Hematopoietic multipotent progenitor cell treated with erythropoietin and hydrocortisone succinate and interleukin-3 and kit ligand, for 15 days (in vitro differentiated cells): ENCODE data around the gene CDK9.
"Not testable (repeated sequence)": the region's sequence is repeated elsewhere in the genome, so short reads cannot be mapped to it uniquely, and the experiment has no call there.

Experiments
- DNase-seq: peaks from one replicate; pipeline ENCODE4 v3.0.0-alpha.2; 2015; ENCODE audit warnings: low spot score

The CDK9 gene

DNA sequence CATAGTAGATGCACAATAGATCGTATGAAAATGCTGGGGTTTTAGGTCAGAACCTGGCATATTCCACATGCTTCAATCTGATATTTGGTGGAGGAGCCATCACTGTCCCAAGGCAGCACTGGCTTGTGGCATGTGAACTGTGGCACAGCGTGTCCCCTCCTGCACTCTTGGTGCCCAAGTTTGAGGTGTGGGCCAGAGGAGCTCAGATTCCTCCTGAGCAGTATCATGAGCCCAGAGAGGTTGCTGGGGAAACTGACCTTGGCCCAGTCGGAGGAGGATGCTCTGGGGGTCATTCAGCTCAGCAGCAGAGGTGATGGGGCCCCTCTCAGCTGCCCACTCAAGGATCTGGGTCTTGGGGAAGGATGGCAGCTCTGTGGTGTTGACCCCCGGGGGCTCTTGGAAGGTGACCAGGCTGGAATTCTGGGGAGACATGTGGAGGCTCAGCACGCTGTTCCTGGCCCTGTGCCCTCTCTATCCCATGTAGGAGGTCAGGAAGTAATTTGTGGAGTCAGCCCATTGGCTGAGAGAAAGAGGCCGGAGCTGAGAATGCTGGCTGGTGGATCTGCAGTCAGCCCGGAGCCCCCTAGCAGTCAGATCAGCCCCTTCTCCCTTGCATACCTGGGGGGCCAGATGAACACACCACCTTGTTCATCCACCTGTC lies 40.5 kb downstream of the CDK9 start:
- no peak for DNase-seq

DNA sequence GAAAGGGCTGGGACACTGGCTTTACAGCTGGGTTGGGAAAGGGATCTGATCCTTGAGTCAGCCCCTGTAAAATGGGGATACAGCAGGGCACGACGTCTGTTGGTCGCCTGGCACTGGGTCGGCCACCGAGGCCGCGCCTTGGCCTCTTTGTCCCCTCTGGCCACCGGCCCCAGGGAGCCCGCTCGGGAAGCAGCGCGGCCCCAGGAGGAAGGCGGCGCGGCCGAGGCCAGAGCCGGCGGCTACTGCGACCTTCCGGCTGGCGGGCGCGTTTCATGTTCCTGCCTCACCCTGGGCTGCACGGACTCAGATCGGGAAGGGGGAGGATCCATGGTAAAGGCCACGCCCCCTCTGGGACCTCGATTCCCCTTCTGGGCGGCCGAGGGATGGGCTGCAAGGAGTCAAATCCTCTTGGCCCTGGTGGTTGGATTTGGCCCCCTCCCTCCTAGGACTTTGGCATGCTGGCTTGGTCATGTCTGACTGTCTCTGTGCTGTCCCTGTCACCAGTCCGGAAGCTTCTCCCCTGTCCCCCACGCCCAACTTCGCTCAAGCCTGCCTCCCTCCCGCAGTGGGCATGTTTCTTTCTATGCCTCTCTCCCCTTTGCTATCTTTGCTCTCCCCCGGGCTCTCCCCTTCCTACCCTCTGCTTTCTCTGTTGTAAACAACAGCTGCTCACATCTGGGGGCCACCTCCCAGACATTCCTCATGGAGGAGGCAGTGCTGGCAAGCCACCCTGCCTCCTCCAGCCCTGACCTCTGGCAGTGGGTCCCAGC lies 42.6 kb downstream of the CDK9 start:
- no peak for DNase-seq

DNA sequence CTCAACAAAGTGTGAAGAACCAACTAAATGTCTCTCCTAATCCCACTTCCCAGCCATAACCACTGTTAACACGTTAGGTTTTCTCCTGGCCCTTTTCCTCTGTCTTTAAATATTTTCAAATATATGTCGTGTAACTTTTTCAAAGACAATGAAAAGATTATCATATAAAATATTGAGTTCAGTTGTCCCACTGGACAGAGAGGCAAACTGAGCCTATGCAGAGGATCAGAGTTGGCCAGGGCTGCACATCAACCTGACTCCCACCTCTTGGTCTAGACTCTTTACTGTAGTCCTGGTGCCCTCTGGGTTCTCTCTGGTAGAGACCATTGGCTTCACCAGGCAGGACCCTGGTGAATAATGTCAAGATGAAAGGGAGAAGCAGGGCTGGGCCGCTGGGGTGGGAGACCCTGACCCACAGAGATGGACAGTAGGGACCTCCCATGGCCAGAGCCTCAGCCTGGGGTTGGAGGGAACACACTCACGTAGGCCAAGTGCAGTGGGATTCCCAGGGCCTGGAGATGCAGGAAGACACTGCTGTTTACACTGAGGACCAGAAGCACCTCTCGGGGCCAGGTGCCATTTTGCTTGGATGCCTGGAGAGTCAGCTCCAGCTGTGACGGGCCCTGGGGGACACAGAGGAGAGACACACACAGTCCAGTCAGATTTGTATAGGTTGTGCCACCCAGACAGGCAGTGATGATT lies 43.5 kb downstream of the CDK9 start:
- no peak for DNase-seq

DNA sequence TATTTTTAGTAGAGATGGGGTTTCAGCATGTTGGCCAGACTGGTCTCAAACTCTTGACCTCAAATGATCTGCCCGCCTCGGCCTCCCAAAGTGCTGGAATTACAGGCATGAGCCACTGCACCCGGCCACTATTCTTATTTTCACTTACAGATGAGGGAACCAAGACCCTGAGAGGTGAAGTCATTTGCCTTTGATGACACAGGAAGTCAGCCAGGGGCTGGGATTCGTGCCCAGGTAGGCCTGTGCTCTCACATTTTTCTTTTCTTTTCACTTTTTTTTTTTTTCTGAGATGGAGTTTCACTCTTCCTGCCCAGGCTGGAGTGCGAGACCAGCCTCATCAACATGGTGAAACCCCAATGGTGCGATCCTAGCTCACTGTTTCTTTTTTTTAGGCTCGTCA lies 46.4 kb downstream of the CDK9 start:
- no peak for DNase-seq

DNA sequence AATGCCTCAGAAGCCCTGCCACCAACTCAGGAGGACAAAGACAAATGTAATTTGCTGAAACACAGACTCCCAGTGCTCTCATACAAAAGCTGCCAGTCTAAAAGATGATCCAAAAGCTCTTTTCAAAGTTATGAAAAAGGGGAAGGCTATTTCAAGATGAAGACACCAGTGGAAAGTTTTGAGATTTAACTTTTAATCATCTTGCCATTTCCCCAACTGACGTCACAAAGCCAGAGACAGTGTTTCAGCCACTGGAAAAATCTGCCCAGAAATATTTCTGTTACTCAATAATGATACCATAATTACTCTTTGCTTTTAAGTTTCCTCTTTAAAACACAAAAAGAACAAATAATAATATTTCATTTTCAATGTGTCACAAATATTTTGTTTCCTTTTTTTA lies 47.7 kb downstream of the CDK9 start:
- DNase-seq, result no peak

DNA sequence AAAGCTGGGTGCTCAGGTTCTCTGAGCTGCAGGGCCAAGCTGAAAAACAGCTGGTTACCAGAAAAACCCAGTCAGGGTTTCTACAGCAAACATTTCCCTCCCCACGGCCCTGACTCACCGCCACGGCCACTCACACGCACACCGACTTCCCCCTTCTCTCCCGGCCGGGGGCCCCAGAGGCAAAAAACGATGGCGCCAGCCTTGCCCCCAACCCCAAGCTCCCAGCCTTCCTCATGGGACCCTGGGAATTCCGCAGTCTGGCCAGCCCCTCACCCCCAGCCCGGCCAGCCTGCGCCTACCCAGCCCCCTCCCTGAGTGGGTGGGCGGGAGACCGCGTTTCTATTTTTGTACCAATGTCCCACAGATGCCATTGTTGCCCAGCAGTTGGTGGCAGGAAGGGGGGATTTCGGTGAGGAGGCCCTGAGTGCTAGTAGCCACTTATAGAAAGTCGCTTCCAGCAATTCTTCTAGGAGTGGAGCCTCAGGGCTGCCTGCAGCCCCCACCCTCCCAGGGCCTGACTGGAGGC lies 50.2 kb downstream of the CDK9 start:
- no peak for DNase-seq

DNA sequence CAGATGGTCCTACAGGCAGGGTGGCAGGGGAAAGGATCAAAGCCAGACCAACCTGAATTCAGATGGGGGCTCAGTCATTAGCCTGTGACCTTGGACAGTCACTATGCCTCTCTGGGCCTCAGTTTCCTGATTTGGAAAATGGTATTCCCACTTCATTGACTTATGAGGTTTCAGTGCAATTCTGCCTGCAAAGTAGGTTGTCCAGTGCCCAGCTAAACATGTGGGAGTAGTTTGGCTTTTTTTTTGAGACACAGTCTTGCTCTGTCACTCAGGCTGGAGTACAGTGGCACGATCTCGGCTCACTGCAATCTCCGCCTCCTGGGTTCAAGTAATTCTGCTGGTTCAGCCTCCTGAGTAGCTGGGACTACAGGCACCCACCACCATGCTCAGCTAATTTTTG lies 50.7 kb downstream of the CDK9 start:
- DNase-seq, result not testable (repeated sequence)

DNA sequence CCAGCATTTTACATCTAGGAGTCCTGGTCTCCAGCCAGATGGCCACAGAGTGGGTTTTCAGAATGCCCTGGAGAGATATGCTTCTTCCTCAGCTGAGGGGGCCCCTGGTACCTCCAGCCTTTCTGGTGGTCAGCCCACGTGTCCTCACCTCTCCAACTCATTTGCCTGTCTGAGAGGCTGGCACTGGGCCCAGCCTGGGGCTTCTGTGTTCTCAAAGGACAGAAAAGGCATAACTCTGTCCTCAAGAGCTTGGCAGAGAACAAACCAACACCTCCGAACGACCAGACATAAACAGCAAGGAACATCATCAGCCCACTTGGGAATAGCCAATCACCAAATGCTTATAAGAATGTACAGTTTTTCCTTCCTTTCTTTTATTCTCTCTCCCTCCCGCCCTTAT lies 51.5 kb downstream of the CDK9 start:
- DNase-seq, result no peak

DNA sequence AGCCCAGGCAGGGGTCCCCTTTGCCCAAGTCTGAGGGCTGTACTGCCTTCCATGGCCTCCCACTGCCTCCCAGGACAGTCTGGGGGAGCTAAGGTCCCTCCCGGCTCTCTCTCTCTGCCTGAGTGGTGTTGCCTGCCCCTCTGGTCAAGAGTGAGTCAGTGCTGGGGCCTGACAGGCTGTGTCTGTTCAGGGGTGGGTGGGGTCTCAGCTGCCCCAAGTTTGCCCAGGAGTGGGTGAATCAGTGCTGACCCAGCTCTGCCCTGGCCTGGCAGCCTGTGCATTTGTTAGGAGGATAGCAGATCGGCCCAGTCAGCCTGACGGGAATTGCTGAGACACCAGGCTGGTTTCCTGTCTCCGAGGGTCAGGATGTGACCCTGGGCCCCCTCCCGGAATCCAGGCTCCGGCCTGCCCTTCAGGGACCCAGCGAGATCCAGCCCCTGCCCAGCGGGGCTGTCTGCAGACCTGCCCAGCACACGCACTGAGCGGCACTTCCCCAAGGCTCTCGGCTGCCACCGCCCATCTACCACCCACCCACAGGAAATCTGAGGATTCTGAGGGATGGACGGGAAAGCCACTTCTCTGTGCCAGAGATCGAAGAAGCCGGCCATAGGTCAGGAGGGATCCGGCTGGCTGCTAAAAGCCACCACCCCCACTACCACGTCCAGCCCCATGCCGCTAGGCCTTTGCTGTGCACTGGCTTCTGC lies 52.7 kb downstream of the CDK9 start:
- DNase-seq, result no peak
